Gastrocnemius medialis (tissue), 4 donors: Measurements from ENCODE around the gene ATP13A3. TPM values are rescaled to one million over a fixed set of nuclear protein-coding genes. Genes with fewer than 3 reads are reported as not detected.
"Not testable (repeated sequence)": the region's sequence is repeated elsewhere in the genome, so short reads cannot be mapped to it uniquely, and the experiment has no call there.

ENCODE experiments used
- ATAC-seq, 2 donors: fragments of 150-250 bp; one replicate each; pipeline ENCODE4 v1.9.1; 2016
- DNase-seq, 2 donors: peaks; one replicate each; pipeline ENCODE4 v3.0.0-alpha.2; 2019
- H3K27ac ChIP-seq, 4 donors: fragments of 200-600 bp; sonication (generic); 1 replicate in 1 of 4; 2 replicates in 3 of 4; pipeline ENCODE4 v1.5.1; 2016 to 2018; ENCODE audit warnings: mild to moderate bottlenecking in 2 of 4, moderate library complexity in 1 of 4
- H3K27me3 ChIP-seq, 3 donors: fragments of 200-600 bp; sonication (generic) in 2 of 3; 1 replicate in 1 of 3; 2 replicates in 2 of 3; pipeline versions ENCODE4 v1.5.1 to v1.6.0; 2016 to 2019; ENCODE audit warnings: mild to moderate bottlenecking in 1 of 3, moderate library complexity in 1 of 3
- H3K36me3 ChIP-seq, 2 donors: fragments of 200-600 bp; sonication (generic) in 1 of 2; one replicate each; pipeline ENCODE4 v1.5.1; 2017 to 2018
- H3K4me1 ChIP-seq, 2 donors: fragments of 200-600 bp; sonication (generic) in 1 of 2; one replicate each; pipeline ENCODE4 v1.5.1; 2016 to 2017; ENCODE audit warnings: mild to moderate bottlenecking in 2 of 2
- H3K4me3 ChIP-seq, 4 donors: fragments of 200-600 bp; sonication (generic) in 3 of 4; 1 replicate in 1 of 4; 2 replicates in 3 of 4; pipeline ENCODE4 v1.5.1; 2016 to 2019; ENCODE audit warnings: mild to moderate bottlenecking in 2 of 4
- H3K9me3 ChIP-seq, 3 donors: fragments of 200-600 bp; sonication (generic) in 2 of 3; 1 replicate in 1 of 3; 2 replicates in 2 of 3; pipeline ENCODE4 v1.5.1; 2016 to 2019
- POLR2A ChIP-seq, 2 donors: fragments of 450-650 bp; IDR thresholded peaks; one replicate each; pipeline ENCODE4 v1.6.1; 2017; ENCODE audit warnings: antibody characterized with exemption in 2 of 2, mild to moderate bottlenecking in 2 of 2, moderate library complexity in 2 of 2
- in situ Hi-C, 4 donors: fragments of 200-750 bp; cut with MboI; loops; one replicate each; pipeline versions ENCODE4 v1.15.0 to v1.8.0; 2017; ENCODE audit warnings: low sequenced_read_pairs in 4 of 4
- intact Hi-C: fragments of 100-400 bp; cut with DNase I; formaldehyde crosslinking; loops from one replicate; pipeline ENCODE4 v1.15.1; 2023; ENCODE audit warnings: low total_unique reads
- total RNA-seq, 4 donors: library from RNA; depleted of rRNA; stranded (reverse); fragments of >200 nt; gene quantifications; one replicate each; pipeline versions ENCODE4 v1.1.0 to v1.2.3, GENCODE V29; 2016
- TF ChIP-seq, protein P1 (sequence below), 5 experiments: fragments of 450-650 bp in 3 of 5; fragments of 200-600 bp in 2 of 5; sonication (generic) in 2 of 5; IDR thresholded peaks in 4 of 5; conservative IDR thresholded peaks in 1 of 5; 1 replicate in 4 of 5; 2 replicates in 1 of 5; pipeline ENCODE4 v1.5.1; 2016 to 2019; ENCODE audit warnings: antibody characterized with exemption in 5 of 5, mild to moderate bottlenecking in 3 of 5, moderate library complexity in 3 of 5

The ATP13A3 gene
- 10 to 100 TPM; 31.8 to 90.2 (median 57.3) TPM for total RNA-seq

DNA sequence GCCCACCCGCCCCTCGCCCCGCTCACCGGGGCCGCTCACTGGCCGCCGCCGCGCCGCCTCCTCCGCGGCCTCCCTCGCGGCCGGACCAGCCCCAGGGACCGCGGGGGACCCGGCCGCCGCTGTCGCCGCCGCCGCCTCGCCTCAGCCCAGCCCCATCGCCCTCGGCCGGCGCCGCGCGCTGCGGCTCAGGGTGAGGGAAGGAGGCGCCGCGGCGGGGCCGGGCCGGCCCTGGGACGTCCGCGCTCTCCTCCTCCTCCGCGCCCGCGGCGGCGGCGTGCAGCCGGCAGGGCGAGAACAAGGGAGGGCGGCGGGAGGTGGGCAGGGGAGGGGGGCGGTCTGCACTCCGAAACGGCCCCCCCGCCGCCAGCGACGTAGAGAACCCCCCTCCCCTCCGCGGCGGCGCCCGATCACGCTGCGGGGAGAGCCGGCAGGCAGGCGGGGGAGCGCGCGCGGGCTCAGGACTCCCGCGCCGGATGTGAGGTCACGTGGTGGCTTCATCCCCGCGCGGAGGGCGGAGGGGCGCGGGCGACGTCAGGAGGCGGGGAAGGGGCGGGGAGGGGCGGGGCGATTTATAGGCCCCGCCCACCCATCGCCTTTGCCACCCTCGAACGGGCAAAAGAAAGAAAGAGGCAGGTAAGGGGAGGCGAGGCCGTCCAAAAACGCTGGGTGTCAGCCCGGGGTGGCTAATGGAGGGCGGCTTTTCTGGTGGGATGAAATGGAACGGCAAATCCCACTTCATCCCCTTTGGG lies at the start of gene ATP13A3:
Gene ATP13A3 (minus strand): TSS at position 463 of the 749 bp plus-strand sequence. CDS start 24,812 bp downstream, outside the sequence.
- H3K4me1 ChIP-seq: peaks cover 14 to 16% of the 10 kb centered on the region in 2 donors
- intact Hi-C loops: loop anchor here (2.0 to 10.0 kb wide), 5 partner anchors 98 to 956 kb away; partner anchors contain the start of genes ACAP2, HES1 and LSG1
- peak; percentile 90 to 93 for ATAC-seq

DNA sequence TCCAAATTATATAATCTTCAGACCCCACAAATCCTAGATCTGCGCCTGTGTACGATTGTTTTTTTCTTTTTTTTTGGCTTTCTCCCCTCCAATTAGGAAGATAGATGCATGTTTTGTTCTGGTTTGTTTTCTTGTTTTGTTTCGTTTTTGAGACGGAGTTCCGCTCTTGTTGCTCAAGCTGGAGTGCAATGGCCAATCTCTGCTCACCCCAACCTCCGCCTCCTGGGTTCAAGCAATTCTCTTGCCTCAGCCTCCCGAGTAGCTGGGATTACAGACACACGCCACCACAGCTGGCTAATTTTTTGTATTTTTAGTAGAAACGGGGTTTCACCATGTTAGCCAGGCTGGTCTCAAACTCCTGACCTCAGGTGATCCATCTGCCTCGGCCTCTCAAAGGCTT lies 48.4 kb upstream of the ATP13A3 start:
- DNase-seq, H3K36me3 ChIP-seq, intact Hi-C loops, H3K9me3 ChIP-seq, H3K27me3 ChIP-seq, H3K4me3 ChIP-seq, in situ Hi-C loops, ATAC-seq, H3K27ac ChIP-seq: not testable (repeated sequence)
- H3K4me1 ChIP-seq: peaks cover 7 to 11% of the 10 kb centered on the region in 2 donors

More for the DNA sequence above, at the start of gene ATP13A3:
- Histone ChIP-seq H3K27ac (peak within 1 kb of the TSS; percentile 77 to 87 (median 85)), H3K4me3 (peak within 1 kb of the TSS; percentile 61 to 73 (median 66)), H3K9me3 (no peaks in the 10 kb centered on the region), H3K36me3 (no peaks in the 10 kb centered on the region), H3K27me3 (no peaks in the 10 kb centered on the region)
- peak; percentile 79 to 84 for DNase-seq
- in situ Hi-C loops: no loop called here
- TF ChIP-seq, protein P1, sequence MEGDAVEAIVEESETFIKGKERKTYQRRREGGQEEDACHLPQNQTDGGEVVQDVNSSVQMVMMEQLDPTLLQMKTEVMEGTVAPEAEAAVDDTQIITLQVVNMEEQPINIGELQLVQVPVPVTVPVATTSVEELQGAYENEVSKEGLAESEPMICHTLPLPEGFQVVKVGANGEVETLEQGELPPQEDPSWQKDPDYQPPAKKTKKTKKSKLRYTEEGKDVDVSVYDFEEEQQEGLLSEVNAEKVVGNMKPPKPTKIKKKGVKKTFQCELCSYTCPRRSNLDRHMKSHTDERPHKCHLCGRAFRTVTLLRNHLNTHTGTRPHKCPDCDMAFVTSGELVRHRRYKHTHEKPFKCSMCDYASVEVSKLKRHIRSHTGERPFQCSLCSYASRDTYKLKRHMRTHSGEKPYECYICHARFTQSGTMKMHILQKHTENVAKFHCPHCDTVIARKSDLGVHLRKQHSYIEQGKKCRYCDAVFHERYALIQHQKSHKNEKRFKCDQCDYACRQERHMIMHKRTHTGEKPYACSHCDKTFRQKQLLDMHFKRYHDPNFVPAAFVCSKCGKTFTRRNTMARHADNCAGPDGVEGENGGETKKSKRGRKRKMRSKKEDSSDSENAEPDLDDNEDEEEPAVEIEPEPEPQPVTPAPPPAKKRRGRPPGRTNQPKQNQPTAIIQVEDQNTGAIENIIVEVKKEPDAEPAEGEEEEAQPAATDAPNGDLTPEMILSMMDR (IDR thresholded peaks at IDR 0.05 in 4 of 5, conservative IDR thresholded peaks at IDR 0.05 in 1 of 5): no peak
- peak; percentile 86 to 89 for TF ChIP-seq POLR2A (IDR thresholded peaks at IDR 0.05)

DNA sequence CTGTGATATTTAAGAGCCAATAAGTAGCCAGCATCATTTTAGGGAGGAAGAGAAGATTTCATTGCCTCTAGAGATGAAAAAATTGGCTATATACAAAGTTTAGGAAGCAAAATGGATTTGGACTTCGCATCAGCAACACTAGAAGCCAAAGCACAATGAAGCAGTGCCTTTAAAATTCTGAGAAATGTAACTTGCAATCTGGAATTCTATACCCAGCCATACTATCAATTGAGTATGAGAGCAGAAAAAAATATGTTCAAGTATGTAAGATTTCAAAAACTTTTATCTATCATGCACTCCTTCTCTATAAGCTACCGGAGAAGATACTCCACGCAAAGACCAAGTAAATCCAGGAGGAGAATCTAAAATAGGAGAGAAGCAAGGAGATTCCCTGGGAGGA lies 47.4 kb upstream of the ATP13A3 start:
- H3K4me3 ChIP-seq: no peak overlapping the region
- H3K36me3 ChIP-seq: no peaks in the 10 kb centered on the region
- DNase-seq: no peak
- no peaks in the 10 kb centered on the region for H3K9me3 ChIP-seq
- TF ChIP-seq POLR2A (IDR thresholded peaks at IDR 0.05): no peak
- TF ChIP-seq, protein P1 (IDR thresholded peaks at IDR 0.05 in 4 of 5, conservative IDR thresholded peaks at IDR 0.05 in 1 of 5): no peak
- no peak overlapping the region for H3K27ac ChIP-seq
- H3K4me1 ChIP-seq: peaks cover 7 to 11% of the 10 kb centered on the region in 2 donors
- intact Hi-C loops (no loop called here), in situ Hi-C loops (no loop called here)
- H3K27me3 ChIP-seq: no peaks in the 10 kb centered on the region
- no peak for ATAC-seq

DNA sequence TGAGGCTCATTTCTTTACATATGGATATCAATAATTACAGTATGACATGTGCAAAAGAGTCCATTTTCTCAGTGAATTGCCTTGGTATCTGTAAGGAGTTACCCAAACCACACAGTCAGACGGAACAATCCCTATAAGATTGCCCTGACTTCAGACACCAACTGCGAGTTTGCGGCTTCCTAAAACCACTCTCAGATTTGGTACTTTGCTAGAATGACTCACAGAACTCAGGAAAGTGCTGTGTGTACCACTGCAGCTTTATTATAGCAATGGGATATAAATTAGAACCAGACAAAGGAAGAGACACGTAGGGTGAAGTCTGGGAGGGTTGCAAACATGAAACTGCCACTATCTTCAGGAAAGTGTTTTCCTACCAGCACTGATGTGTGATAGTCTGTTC lies 45.8 kb upstream of the ATP13A3 start:
- H3K27ac ChIP-seq: no peak overlapping the region

DNA sequence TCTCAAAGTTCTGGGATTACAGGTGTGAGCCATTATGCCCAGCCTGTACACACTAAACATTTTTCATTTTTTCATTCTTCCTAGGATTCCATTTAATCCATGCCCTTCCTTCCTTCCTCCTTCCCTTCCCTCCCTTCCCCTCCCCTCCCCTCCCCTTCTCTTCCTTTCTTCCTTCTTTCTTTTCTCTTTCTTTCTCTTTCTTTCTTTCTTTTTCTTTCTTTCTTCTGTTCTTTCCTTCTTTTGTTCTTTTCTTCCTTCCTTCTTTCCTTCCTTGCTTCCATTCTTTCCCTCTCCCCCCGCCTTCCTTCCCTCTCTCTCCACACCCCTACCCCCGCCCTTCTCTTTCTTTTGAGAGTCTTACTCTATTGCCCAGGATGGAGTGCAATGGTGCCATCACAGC lies 40.9 kb upstream of the ATP13A3 start:
- Histone ChIP-seq H3K4me1 (no peaks in the 10 kb centered on the region), H3K9me3 (no peaks in the 10 kb centered on the region), H3K27me3 (no peaks in the 10 kb centered on the region), H3K36me3 (no peaks in the 10 kb centered on the region), H3K27ac (no peak overlapping the region), H3K4me3 (no peak overlapping the region)
- TF ChIP-seq, protein P1 (IDR thresholded peaks at IDR 0.05 in 4 of 5, conservative IDR thresholded peaks at IDR 0.05 in 1 of 5): no peak
- no peak for TF ChIP-seq POLR2A (IDR thresholded peaks at IDR 0.05)
- no peak for DNase-seq
- no peak for ATAC-seq
- in situ Hi-C loops (no loop called here), intact Hi-C loops (no loop called here)

More for the DNA sequence above, 45.8 kb upstream of the ATP13A3 start:
- no peak for TF ChIP-seq POLR2A (IDR thresholded peaks at IDR 0.05)
- TF ChIP-seq, protein P1 (IDR thresholded peaks at IDR 0.05 in 4 of 5, conservative IDR thresholded peaks at IDR 0.05 in 1 of 5): no peak
- H3K36me3 ChIP-seq: no peaks in the 10 kb centered on the region
- ATAC-seq (no peak), DNase-seq (no peak)
- intact Hi-C loops (no loop called here), in situ Hi-C loops (no loop called here)
- H3K27me3 ChIP-seq: no peaks in the 10 kb centered on the region
- peaks cover 7 to 9% of the 10 kb centered on the region in 2 donors for H3K4me1 ChIP-seq
- H3K4me3 ChIP-seq: no peak overlapping the region
- no peaks in the 10 kb centered on the region for H3K9me3 ChIP-seq
